PC-9 (cell line): Measurements from ENCODE around the gene NUDT11.

Experiments used
- CTCF ChIP-seq: fragments of 200-600 bp; sonication (generic); conservative IDR thresholded peaks from 2 replicates; pipeline ENCODE4 v1.6.1; 2017; ENCODE audit warnings: mixed run types, antibody characterized with exemption, mild to moderate bottlenecking, moderate library complexity
- EZH2 ChIP-seq: fragments of 200-600 bp; sonication (generic); IDR thresholded peaks from 2 replicates; pipeline ENCODE4 v1.8.0; 2017; ENCODE audit warnings: antibody characterized with exemption, low read depth

- no peak for TF ChIP-seq CTCF
- TF ChIP-seq EZH2: no peak
These were observed 24.0 kb upstream of the NUDT11 start for GRCh38 chrX:51520393-51520792.
